Left ventricle myocardium inferior (tissue), 1 donor: ENCODE data around the gene MAGI2. TPM values are rescaled to one million over a fixed set of nuclear protein-coding genes. Genes with fewer than 3 reads are reported as not detected.

Experiments used
- DNase-seq: peaks from one replicate; pipeline ENCODE4 v3.0.0-alpha.2; 2020
- H3K27ac ChIP-seq: fragments of 200-600 bp; replicated peaks from 2 replicates; pipeline ENCODE4 v1.8.0; 2021
- H3K27me3 ChIP-seq: fragments of 200-600 bp; 2 replicates; pipeline ENCODE4 v1.8.0; 2021; ENCODE audit warnings: low read depth
- H3K36me3 ChIP-seq: fragments of 200-600 bp; 2 replicates; pipeline ENCODE4 v1.8.0; 2021
- H3K4me1 ChIP-seq: fragments of 200-600 bp; 2 replicates; pipeline ENCODE4 v1.8.0; 2021
- H3K4me3 ChIP-seq: fragments of 200-600 bp; 2 replicates; pipeline ENCODE4 v1.8.0; 2021; ENCODE audit warnings: mild to moderate bottlenecking, moderate library complexity
- H3K9me3 ChIP-seq: fragments of 200-600 bp; replicated peaks from 2 replicates; pipeline ENCODE4 v1.8.0; 2021
- intact Hi-C: fragments of 100-400 bp; cut with micrococcal nuclease; formaldehyde crosslinking; loops from one replicate; pipeline ENCODE4 v1.11.0; 2022
- total RNA-seq: library from RNA; stranded (reverse); fragmentation: NEBNext Ultra II Directional; extraction: Animal tissue kit (Norgen Biotek cat#: 25700); gene quantifications from one replicate; pipeline ENCODE4 v1.2.1, GENCODE V29; 2021
- TF ChIP-seq, protein P1 (sequence below): fragments of 200-600 bp; IDR thresholded peaks from 2 replicates; pipeline ENCODE4 v1.8.0; 2021; ENCODE audit warnings: antibody characterized with exemption, mild to moderate bottlenecking, borderline replicate concordance
- donor health status: DM: no; HTN: yes; CAD: no; lungs with severe emphysema.

Gene MAGI2
- total RNA-seq, 1 donor from 2014 or later, result 4.5 TPM

GRCh38 chr7:78863281-78863680 is 590.2 kb downstream of the MAGI2 start:
- Histone ChIP-seq H3K9me3 (no peaks in the 10 kb centered on the region), H3K36me3 (no peaks in the 10 kb centered on the region), H3K27ac (no peak overlapping the region), H3K4me1 (peaks cover 20% of the 10 kb centered on the region), H3K27me3 (no peaks in the 10 kb centered on the region), H3K4me3 (no peak overlapping the region)
- DNase-seq, result no peak
- TF ChIP-seq, protein P1, sequence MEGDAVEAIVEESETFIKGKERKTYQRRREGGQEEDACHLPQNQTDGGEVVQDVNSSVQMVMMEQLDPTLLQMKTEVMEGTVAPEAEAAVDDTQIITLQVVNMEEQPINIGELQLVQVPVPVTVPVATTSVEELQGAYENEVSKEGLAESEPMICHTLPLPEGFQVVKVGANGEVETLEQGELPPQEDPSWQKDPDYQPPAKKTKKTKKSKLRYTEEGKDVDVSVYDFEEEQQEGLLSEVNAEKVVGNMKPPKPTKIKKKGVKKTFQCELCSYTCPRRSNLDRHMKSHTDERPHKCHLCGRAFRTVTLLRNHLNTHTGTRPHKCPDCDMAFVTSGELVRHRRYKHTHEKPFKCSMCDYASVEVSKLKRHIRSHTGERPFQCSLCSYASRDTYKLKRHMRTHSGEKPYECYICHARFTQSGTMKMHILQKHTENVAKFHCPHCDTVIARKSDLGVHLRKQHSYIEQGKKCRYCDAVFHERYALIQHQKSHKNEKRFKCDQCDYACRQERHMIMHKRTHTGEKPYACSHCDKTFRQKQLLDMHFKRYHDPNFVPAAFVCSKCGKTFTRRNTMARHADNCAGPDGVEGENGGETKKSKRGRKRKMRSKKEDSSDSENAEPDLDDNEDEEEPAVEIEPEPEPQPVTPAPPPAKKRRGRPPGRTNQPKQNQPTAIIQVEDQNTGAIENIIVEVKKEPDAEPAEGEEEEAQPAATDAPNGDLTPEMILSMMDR, result no peak
- intact Hi-C loops, result no loop called here

DNA sequence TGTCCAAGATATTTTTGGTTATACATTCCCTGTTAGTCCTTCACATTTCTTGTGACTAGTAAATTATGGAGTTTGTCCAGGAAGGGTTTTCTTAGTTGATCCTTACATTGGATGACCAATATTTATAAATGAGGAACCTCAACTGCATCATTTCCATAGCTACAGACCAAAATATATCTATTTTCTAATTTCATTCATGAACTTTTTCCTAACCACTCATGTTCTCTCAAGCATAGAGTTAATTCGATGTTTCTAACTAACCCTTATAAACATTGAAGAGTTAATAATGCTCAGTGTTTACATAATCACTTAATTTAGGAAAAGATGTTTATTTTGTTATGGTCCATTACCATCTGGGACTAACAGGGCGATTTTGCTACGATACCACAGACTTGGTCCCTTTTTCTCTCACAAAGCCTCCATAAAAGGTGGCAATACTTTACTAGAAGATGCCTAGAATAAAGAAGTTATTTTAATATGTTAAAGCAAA is 591.0 kb downstream of the MAGI2 start:
- no peaks in the 10 kb centered on the region for H3K36me3 ChIP-seq
- intact Hi-C loops, result no loop called here
- no peak overlapping the region for H3K4me3 ChIP-seq
- no peak overlapping the region for H3K27ac ChIP-seq
- H3K9me3 ChIP-seq, result no peaks in the 10 kb centered on the region
- peaks cover 20% of the 10 kb centered on the region for H3K4me1 ChIP-seq
- no peaks in the 10 kb centered on the region for H3K27me3 ChIP-seq
- TF ChIP-seq, protein P1, result no peak
- DNase-seq, result no peak

DNA sequence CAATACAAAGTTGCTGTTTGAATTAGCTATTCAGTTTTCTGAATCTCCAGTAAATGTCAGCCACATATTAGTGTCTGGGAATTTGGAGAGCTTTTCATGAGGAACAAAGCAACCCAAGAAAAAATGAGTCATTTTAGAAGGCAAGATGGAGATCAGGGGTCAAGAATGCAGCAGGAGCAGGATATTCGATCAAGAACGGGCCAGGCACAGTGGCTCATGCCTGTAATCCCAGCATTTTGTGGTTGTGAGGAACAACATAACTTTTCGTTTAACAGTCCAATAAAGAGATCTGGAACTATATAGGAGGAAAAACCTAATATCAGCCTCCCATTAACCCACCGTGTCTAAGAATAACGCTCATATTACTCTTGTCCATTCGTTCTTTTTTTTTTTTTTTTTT is 600.5 kb downstream of the MAGI2 start:
- no peak for DNase-seq

GRCh38 chr7:78850093-78850740 is 603.2 kb downstream of the MAGI2 start:
- H3K4me1 ChIP-seq, result peaks cover 10% of the 10 kb centered on the region
- no peaks in the 10 kb centered on the region for H3K27me3 ChIP-seq
- H3K4me3 ChIP-seq, result no peak overlapping the region
- H3K36me3 ChIP-seq, result no peaks in the 10 kb centered on the region
- H3K9me3 ChIP-seq, result no peaks in the 10 kb centered on the region
- intact Hi-C loops, result no loop called here
- TF ChIP-seq, protein P1, result no peak
- no peak overlapping the region for H3K27ac ChIP-seq
- DNase-seq, result no peak

More for the DNA sequence above, 600.5 kb downstream of the MAGI2 start:
- Histone ChIP-seq H3K36me3 (no peaks in the 10 kb centered on the region), H3K27me3 (no peaks in the 10 kb centered on the region), H3K9me3 (peaks cover 12% of the 10 kb centered on the region), H3K4me1 (peaks cover 10% of the 10 kb centered on the region), H3K4me3 (no peak overlapping the region), H3K27ac (no peak overlapping the region)
- TF ChIP-seq, protein P1, result no peak
- intact Hi-C loops, result no loop called here

DNA sequence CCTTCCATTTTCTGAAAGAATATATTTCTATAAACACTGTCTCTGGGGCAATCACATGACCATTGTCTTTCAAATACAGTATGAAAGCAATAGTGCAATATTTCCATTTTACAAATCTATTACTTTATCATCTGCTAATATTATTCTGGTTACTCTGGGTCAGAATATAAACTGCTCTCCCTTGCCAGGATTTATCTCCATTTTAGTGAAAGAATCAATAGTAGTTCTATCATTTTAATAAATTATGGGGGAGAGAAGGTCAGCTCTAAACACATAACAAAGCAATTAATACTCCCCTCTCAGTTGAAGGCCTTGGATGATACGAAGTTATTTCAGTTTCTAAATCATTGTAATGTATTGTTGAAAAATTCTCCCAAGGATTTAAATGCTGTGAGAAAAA is 608.3 kb downstream of the MAGI2 start:
- H3K27me3 ChIP-seq, result no peaks in the 10 kb centered on the region
- intact Hi-C loops, result no loop called here
- DNase-seq, result no peak
- no peak overlapping the region for H3K4me3 ChIP-seq
- TF ChIP-seq, protein P1, result no peak
- peaks cover 1% of the 10 kb centered on the region for H3K4me1 ChIP-seq
- no peaks in the 10 kb centered on the region for H3K36me3 ChIP-seq
- no peak overlapping the region for H3K27ac ChIP-seq
- H3K9me3 ChIP-seq, result no peaks in the 10 kb centered on the region
